Fibroblast of skin of back (primary cell): ENCODE measurements around the gene EXOC6.
"Not testable (repeated sequence)": the region's sequence is repeated elsewhere in the genome, so short reads cannot be mapped to it uniquely, and the experiment has no call there.

ENCODE experiments used
- DNase-seq: peaks from one replicate; pipeline ENCODE4 v3.0.0-alpha.2; 2013

Gene EXOC6

DNA sequence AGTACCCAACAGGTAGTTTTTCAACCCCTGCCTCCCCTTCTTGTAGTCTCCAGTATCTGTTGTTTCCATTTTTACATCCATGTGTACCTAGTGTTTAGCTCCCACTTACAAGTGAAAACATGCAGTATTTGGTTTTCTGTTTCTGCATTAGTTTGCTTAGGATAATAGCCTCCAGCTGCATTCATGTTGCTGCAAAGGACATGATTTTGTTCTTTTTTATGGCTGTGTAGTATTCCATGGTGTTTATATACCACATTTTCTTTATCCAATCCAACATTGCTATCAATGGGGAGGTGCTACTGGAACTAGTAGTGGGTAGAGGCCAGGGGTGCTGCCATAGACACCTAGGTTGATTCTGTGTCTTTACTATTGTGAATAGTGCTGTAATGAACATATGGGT lies 104.3 kb downstream of the EXOC6 start:
- not testable (repeated sequence) for DNase-seq

DNA sequence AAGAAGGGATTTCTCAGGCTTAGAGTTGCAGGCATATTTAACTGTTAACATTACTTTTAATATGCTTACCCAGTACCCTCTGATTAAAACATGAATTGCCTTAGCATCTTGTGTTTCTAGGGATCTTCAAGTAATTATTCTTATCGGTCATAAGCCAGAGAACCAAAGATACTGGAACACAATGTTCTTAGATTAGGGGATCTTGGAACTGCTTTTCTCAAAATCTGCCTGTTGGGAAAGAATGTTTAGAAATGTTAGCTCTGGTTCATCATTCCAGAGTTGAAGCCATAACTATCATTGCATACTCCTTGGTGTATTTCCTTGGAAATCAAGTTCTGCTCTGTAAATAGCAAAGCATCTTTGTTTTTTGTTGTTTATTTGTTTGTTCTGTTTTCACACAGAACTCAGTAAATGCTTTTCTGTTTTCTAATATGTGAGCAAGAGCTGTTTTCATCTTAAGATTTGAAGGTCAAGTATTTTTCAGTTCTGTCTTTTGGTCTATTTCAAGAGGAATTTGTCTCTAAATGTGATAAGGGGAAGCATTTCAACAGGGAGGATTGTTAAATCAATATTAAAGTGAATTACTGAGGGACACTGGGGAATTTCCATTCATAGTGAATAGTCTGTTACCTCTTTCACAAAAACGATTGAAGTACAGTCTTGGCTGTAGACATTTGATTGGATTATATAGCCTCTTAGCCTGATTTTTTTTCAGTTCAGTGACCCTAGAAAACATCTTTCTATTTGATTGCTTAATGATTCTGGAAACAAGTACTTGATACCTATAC lies 109.1 kb downstream of the EXOC6 start:
- DNase-seq, result no peak

DNA sequence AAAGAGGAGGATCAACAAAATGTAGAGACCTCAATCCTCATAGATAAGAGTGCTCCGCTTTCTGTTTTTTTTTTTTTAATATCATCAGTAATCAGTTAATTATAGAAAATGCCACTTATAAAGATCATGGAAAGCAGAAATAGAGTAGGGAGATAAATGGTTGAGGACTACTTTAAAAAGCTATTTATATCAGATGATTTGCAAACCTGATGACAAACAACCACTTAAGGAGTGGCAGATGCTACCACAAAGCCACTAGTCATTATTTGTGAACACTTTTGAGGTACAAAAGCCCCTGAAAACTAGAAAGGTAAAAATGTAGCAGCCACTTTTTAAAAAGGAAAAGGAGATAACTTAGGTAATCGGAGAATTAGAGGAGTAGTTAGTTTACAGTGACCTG lies 113.3 kb downstream of the EXOC6 start:
- DNase-seq, result no peak

DNA sequence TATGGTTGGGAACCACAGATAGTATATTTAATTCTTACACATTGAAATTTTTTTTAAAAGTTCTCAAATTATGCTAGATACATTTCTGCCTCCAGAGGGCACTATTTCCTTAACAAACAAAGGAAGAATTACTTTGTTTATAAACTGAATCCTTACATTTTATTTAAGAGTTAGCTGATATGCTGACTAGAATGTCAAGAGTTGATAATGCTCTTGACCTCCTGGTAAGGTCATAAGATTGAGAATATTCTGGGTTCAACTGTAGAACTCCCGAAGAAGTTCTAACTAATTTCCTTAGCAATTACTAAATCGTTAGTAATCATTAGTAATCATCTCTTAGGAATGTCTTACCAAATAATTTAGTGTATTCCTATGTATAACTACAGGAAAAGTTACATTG lies 117.0 kb downstream of the EXOC6 start:
- DNase-seq, result peak; percentile 57

DNA sequence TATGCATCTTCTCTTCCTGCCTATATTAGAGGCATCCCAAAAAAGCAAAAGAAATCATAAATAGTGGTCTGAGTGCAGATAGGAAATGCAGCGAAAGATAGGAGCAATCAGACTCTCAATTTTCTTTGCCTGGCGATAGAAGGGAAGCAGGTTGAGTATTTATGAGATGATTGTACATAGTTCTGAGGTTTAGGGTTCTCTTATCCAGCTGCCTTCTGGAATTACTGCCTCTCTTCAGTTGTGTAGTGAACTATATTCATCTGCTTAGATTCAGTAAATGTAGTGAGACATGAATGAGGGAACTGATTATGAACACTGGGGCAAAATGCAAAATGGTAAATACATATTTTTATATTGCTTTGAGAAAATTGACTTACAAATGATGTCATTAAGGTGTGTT lies 119.3 kb downstream of the EXOC6 start:
- no peak for DNase-seq

DNA sequence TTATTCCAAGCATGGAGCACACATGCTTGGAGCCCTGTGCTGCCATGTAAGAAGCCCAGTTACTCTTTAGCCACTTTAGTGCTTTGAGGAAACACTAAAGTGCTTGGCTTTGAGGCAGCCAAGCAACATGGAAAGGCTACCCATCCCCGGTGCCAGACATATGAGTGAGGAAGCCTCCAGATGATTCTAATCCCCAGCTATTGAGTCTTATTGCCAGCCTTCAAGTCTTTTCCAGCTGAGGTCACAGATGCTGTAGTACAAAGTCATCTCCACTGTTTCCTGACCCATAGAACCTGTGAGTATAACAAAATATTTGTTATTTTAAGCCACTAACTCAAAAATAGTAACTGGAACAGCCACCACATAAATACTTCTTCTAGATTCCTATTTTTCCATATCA lies 120.8 kb downstream of the EXOC6 start:
- DNase-seq, result peak; percentile 65

DNA sequence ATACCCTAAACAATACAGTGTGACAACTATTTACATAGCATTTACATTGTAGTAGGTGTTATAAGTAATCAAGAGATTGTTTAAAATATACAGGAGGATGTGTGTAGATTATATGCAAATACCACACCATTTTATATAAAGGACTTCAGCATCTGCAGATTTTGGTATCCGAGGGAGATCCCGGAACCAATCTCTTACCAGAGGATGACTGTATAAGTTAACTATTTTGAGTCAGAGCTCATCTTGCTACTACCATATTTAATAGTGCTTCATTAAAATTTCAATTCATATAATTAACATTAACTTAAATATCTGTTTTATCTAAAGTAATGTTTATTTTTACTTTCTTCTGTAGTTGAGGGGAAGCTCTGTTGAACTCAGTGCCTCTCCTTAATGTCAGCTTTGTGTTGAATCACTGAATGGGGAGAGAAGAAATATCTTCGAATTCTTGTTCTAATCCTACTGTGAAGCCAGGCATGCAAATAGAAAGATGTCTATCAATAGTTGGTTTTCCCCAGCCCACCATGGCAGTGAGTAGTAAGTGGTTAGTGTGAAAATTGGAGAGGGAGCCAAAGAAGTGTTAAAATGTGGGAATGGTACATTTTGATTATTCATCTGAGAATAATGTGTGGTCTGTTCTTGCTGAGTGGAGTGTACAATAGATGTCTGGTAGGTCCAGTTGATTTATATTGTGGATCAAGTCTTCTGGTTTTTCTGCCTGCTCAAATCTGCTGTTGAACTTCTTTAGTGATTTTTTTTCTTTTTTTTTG lies 122.2 kb downstream of the EXOC6 start:
- DNase-seq, result peak; percentile 55

DNA sequence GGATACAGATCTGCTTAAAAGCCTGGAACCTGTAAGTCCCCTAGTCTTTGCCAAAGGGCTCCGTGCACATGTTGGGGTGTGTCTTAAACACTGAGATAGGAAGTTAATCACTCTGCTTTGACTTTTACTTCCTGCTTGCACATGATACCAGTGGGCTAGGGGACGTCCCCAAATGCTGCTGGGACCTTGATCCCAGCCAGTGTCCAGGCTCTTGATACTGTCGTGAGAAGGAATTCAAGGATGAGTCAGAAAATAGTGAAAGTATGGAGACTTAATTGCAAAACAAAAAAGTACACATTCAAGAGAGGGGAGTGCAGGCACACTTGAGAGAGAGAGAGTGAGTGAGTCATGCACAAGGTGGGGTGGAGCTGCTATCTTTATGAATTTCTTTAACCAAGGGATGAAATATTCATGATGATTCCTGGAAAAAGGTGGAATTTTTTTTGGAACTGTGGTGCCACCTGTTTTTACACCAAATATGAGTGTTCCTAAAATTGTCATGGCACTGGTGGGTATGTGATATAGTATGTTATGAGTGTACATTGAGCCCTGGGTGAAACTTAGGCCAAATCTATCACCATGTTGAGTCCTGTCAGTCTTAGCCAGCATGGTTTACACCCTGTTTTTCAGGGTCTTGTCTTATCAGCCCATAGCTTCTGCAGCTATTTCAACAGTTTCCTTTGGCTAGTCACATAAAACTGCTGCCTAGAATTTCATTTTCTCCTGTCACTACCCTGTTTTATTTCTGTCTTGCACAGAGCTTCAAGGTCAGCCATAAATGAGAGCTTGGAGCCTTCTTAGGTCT lies 123.9 kb downstream of the EXOC6 start:
- peak; percentile 90 for DNase-seq

DNA sequence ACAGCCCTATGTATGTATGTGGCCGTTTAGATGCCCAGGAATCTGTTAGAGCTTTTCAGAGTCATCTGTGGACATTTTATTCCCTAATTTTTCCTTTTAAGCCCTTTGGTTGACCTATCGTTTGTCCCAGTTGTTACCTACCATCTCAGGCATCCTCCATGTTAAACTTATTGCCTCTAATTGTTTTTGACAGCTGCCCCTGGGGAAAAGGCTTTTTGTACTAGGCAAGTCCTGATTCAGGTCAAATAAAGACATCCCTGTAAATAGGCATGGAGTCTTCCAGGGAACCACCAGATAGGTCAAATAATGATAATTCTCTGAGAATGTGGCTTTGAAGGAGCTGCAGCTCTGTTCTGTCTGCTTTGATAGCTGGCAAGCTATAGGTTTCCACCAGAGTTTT lies 124.6 kb downstream of the EXOC6 start:
- no peak for DNase-seq

DNA sequence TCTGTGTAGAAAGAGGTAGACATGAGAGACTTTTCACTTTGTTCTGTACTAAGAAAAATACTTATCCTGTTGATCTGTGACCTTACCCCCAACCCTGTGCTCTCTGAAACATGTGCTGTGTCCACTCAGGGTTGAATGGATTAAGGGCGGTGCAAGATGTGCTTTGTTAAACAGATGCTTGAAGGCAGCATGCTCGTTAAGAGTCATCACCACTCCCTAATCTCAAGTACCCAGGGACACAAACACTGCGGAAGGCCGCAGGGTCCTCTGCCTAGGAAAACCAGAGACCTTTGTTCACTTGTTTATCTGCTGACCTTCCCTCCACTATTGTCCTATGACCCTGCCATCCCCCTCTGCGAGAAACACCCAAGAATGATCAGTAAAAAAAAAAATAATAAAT lies 128.0 kb downstream of the EXOC6 start:
- DNase-seq, result not testable (repeated sequence)

DNA sequence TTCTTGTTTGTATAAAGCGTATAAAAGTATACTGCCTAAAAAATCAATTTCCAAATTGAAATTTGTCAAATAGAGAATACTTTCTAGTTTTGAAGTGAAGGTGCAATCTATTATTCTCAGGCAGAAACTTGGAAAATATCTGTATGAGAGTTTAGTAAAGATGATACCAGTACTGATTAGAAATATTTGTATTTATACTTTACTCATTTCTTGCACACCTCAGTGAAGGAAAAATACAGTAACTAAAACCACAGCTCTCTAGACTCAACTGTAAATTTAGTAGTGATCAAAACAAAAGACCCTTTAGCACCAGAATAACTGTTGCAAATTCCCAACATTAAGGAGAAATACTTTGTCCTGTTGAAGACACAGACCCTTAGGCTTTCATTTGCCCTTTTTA lies 140.9 kb downstream of the EXOC6 start:
- DNase-seq, result no peak

DNA sequence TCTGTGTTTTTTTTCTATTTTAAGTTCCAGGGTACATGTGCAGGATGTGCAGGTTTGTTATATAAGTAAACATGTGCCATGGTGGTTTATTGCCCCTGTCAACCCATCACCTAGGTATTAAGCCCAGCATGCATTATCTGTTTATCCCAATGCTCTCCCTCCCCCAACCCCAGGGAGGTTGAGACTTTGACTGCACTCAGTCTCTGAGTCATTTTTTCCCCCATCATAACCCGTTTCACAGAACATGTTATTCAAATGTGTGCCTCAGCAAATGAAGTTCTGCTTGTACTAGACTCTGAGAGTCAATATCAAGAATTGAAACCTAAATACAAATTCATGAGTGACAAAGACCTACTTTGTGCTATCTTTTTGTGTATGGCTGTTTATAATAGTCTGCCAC lies 142.3 kb downstream of the EXOC6 start:
- DNase-seq, result peak; percentile 42

DNA sequence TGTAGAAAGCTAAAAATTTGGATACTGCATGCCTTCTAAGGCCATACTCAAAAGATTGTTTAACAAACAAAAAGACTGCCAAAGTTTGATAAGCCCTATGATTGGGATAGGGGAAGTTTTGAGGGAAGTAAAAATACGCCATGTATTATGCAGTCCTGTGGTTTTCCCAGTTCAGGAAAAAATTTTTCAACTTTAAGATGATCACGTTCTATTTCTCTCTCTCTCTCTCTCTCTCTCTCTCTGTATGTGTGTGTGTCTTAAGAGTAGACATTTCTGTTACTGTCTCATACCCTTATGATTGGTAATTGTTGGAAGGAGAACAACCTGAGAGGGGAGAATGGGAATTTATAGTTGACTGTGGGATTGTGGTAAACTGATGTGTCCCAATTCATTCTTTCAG lies 143.2 kb downstream of the EXOC6 start:
- DNase-seq, result no peak

DNA sequence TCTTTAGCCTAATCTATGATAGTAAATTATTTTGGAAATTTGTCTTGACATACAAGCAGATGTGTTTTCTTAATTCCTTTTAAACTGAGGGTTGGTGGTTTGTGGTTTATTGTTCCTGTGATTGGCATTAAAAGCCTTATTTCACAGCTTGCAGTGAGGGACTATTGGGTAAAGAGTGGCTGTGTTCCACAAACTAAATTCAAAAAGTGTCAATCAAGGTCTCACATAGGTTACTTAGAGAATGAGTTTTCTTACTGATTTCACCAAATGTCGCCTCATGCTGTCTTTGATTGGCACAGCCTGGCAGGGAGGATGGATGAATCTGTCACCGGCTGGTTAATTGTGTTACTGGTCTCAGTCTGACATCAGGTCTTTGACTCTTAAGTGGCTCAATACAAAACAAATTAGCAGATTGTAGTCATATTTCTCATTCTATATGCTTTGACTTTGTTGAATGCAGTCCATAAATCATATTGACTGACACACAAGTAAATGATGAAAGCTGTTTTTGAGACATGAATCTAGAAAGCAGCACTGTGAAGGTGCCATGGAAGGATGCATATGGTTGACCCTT lies 145.5 kb downstream of the EXOC6 start:
- DNase-seq, result no peak

DNA sequence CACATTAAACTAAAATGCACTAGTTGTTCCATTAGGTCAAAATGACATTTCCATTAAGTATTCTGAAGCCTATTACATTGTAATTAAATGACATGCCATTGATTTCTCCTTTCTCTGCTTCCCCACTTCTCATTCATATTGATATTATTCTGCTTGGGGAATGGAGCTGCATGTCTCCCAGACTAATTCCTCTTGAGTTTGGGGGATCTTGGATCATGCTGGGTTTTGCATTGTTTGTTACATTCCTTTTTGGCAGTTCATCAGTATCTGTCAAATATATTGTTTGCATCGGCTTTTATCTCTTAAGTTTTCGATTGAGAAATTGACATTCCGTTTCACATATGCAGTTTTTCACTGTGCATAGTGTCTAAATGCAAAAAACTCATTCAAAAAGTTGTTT lies 147.2 kb downstream of the EXOC6 start:
- DNase-seq, result no peak

DNA sequence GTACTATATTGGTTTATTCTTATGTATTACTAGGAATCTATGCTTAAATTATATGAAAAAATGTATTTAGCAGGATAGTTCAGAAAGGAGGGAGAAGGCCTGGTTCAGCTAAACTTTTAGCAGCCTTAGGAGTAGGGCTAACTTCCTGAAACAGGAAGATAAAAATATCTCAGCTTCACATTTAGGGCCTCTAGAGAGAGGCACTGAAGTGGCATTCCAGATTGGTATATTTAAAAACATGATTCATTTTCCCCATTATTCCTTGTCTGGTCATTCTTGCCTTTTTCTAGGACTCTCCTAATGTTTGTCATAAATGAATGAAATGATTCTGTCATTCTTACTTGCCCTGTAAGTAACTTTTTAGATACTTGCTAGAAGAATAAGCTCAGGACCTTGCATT lies 149.3 kb downstream of the EXOC6 start:
- peak; percentile 71 for DNase-seq

DNA sequence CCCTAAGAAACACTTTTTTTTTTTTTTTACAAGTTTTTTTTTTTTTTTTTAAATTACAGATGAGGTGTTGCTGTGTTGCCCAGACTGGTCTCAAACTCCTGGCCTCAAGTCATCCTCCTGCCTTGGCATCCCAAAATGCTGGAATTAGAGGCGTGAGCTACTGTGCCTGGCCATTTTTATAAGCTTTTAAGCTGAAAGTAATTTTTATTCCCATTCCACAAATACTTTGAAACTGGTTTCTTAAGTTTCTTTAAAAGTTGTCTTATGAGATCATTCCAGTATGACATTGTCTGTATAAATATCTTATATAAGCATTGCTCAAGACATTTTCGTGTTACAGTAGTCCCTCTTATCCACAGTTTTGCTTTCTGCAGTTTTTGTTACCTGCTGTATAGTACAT lies 150.9 kb downstream of the EXOC6 start:
- peak; percentile 52 for DNase-seq

DNA sequence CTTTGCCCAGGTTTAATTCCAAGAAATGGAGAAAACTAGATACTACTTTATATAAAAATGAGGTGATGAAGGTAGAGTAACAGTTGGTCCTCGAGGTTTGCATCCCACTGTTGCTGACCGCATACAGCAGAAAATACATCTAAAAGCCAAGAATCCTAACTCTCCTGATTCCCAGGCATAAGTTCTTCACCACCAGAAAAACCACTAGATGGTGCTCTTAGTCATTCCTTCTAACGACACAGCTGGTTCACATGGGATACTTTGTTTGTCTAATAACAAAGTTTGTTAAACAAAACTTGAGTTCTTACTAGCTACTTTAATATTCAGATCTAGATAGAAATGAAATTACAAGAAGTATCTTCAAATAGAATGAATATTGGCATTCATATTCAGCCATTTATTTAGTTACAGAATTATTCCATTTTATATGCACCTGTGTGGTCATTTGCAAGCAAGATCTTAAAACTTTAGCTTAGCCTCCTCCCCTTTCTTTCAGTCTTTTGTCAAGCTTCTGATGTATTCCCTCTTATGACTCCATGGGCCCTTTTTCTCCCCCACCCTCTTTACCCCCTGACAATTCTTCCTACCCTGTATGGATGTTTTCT lies 158.2 kb downstream of the EXOC6 start:
- DNase-seq, result peak; percentile 70

DNA sequence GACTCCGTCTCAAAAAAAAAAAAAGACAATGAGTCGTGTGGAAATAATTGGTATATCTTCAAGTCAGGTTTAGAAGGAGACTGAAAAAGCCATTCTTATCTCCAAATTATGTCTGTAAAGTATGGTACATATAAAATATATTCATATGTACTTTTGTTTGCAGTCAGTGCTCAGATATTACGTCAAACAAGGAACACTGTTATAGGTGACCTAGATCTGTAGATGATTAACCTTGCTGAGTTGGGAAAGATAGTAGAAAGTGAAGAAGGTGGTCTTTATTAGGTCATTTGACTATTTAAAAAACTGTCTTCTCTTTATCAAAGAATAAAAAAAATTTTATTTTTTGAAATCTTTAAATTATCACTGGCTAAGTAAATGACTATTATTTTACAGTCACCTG lies 167.4 kb downstream of the EXOC6 start:
- DNase-seq, result no peak

DNA sequence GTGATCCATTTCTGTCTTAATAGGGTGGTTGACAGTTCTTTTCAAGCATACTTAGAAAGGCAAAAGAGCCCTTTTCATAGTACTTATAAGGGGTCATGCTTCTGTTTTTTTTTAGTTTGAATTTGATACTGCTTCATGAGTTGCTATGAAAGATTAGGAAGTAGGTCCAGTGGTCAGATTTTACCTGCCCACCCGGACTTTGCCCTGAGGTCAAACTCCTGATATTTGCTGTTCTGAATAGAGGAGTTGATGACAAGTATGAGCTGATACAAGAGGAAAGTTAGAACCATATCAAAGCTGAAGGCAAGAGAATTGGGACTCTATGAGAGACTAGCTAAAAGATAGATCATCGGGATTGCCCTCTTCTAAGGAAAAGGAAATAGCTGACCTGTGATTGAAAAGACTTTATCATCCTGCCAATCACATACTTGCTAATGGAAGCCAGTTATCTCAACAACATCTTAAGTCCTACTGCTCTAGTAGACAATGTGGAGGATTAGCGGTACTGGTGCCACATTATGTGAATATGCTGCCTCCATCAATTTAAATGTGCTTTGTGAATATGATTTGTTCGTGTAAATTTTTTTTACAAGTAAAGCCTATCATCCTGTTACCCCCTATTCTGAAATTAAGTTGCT lies 174.8 kb downstream of the EXOC6 start:
- no peak for DNase-seq

DNA sequence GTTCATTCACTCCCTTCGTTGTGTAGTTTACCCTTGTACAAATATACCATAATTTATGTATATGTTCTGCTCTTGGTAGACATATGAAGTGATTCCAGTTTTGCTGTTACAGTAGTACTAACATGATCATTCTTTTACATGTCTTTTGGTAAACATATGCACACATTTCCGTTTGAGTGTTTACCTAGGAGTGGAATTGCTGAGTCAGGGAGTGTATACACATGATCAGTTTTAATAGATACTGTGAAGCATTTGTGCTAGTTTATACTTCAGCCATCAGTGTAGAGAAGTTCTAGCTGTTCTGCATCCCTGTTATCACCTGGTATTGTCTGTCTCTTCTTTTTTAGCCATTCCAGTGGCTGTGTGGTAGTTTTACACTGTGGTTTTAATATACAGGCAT lies 177.8 kb downstream of the EXOC6 start:
- no peak for DNase-seq

DNA sequence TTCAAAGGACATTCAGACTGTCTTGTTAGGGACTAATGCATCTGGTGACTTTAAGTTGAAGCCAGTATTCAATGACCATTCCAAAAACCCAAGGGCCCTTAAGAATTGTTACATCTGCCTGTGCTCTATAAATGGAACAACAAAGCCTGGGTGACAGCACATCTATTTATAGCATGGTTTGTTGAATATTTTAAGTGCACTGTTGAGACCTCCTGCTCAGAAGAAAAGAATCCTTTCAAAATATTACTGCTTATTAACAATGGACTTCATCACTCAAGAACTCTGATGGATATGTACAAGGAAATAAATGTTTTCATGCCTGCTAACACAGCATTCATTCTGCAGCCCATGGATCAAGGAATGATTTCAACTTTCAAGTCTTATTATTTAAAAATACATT lies 179.2 kb downstream of the EXOC6 start:
- DNase-seq, result no peak
